GM19372 (cell line): ENCODE results near the gene ABCB4.

Experiments
- ATAC-seq: cut with Tn5 transposase; IDR thresholded peaks from one replicate; pipeline ENCODE4 v1.9.1; 2021; ENCODE audit warnings: mild to moderate bottlenecking, low read depth, moderate library complexity; ENCODE audit not compliant: unreplicated experiment

ABCB4 gene

DNA sequence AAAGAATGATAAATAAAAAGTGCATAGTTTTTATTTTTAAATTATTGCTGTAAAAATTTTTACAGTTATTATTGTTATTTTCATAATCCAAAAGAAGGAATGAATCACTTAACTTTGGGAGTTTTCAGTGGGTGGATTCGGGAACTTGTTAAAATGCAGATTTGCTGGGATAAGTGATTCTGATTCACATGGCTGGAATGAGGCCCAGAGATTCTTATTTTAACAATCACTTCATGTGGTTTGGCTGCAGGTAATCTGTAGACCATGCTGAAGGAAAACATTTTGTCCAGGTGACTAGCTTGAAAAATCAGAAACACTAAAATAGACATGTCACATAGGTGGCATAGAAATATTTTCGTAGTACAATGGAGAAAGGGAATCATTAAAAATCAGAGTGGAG lies 116.1 kb downstream of the ABCB4 start:
- ATAC-seq = no peak

DNA sequence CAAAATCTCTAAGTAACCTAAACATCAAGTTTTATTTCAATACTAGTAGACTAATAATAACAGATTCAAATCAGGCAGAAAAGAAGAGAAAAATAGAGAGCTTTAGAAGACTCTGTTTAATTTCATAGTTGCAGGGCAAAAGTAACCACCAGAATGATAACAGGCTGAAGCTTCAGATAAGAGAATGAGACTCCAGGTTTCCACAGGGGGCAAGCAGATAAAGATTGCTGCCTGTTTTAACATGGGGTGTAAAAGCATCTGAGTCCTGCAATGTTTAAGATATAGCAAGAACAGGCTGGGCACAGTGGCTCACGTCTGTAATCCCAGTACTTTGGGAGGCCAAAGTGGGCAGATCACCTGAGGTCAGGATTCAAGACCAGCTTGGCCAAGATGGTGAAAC lies 119.0 kb downstream of the ABCB4 start:
- no peak for ATAC-seq

DNA sequence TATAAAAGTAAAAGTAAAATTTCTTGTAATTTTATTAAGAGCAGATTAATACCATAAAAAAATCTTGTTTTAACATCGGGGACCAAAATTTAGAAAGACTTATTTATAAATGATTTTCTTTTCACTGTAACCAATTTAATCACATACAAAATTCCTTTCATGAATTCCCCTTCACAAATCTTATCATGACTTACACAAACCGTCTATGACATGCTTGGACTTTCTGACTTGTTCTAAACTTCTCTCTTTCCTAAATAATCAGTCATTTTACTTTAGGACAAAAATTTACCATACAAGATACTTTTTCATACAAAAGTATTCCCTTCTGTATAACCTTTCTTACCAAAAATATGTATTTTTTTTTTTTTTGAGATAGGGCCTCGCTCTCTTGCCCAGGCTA lies 120.7 kb downstream of the ABCB4 start:
- ATAC-seq = no peak
